GM10248 (cell line): ENCODE results near the gene DAP3.
A peak's percentile ranks its signal among the peaks of the same experiment; 100 is the strongest.
"Not testable (repeated sequence)": the region's sequence is repeated elsewhere in the genome, so short reads cannot be mapped to it uniquely, and the experiment has no call there.

ENCODE experiments used
- CTCF ChIA-PET: fragments of 300-600 bp; sonication (Branson Sonifier 250); formaldehyde crosslinking; extraction: SDS; loops from one replicate; lab custom pipeline; 2021; ENCODE audit warnings: antibody characterized with exemption; lab: Yijun Ruan, JAX
- POLR2A ChIA-PET: fragments of 350-650 bp; sonication (Branson Sonifier 250); formaldehyde crosslinking; extraction: SDS; loops from one replicate; lab custom pipeline; 2020; ENCODE audit warnings: antibody characterized with exemption; lab: Yijun Ruan, JAX
- DNase-seq: peaks from one replicate; pipeline ENCODE4 v3.0.0; 2012; ENCODE audit errors: extremely low spot score
- CTCF ChIP-seq: IDR thresholded peaks from 2 replicates; pipeline ENCODE4 v1.5.1; 2012; ENCODE audit warnings: mild to moderate bottlenecking, low read depth; ENCODE audit errors: extremely low read depth, missing control alignments, control extremely low read depth

Gene DAP3

DNA sequence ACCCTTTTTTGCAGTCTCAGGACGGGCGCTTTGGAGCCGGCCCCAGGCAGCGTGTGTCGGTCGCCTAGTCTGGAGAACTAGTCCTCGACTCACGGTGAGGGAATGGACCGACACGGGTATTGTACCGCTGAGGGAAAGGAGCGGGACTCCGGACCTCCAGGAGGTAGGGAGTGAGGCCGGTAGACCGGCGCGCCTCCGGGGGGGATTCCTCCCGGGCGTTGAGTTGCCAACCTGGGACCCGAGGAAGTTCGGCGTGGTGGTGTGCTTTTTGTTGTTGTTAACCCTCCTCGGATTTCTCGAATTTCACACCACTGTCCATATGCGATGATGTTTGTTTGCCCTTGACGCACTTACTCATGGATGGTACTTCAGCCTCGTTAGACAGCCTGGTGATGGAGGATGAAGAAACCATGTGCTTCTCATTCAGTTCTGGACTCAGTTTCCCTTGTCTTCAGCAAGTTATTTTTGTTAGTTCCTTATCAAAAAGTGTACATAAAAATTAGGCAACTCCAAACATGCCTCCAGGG lies at the start of gene DAP3:
DAP3 (plus strand) TSS at position 11 of the 527 bp plus-strand sequence. CDS start 20,689 bp downstream, outside the sequence.
- DNase-seq, result peak; percentile 90
- POLR2A ChIA-PET, result not testable (repeated sequence)
- CTCF ChIA-PET, result interaction anchor here (1.3 to 1.5 kb wide), 2 partner anchors 25 to 438 kb away, joined by 3 to 4 read pairs; no protein-coding TSS in a partner anchor

DNA sequence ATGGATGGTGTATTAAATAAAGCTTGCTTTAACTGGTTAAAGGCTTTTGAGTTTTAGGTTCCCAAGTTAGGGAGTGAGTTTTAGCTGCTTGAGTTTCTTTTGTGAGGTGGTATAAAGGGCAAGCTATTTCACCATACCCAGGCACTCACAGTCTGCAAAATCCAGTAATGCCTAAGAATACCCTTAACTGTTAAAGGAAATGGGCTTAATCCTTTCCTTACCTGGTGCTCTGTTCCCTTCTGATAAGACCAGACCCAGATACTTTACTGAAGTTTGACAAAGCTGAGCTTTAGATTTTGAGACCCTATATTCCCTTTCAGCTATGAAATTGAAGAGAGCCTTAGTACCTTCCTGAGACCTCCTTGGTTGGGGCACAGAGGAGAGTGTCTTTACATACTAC lies 48.5 kb upstream of the DAP3 start:
- TF ChIP-seq CTCF, result no peak
- CTCF ChIA-PET, result interaction anchor here (0.6 to 1.3 kb wide), 2 partner anchors 82 to 149 kb away, joined by 3 read pairs; no protein-coding TSS in a partner anchor
- POLR2A ChIA-PET, result no interaction called here
- DNase-seq, result no peak

- POLR2A ChIA-PET, DNase-seq, CTCF ChIA-PET: not testable (repeated sequence)
Observed at GRCh38 chr1:155642559-155643180, 46.2 kb upstream of the DAP3 start.

GRCh38 chr1:155643230-155643629 lies 45.7 kb upstream of the DAP3 start:
- DNase-seq, result no peak
- TF ChIP-seq CTCF, result no peak
- ChIA-PET POLR2A (no interaction called here), CTCF (no interaction called here)

- DNase-seq, result no peak
- TF ChIP-seq CTCF, result no peak
- ChIA-PET POLR2A (no interaction called here), CTCF (no interaction called here)
Observed at GRCh38 chr1:155645034-155645598, 43.8 kb upstream of the DAP3 start.

DNA sequence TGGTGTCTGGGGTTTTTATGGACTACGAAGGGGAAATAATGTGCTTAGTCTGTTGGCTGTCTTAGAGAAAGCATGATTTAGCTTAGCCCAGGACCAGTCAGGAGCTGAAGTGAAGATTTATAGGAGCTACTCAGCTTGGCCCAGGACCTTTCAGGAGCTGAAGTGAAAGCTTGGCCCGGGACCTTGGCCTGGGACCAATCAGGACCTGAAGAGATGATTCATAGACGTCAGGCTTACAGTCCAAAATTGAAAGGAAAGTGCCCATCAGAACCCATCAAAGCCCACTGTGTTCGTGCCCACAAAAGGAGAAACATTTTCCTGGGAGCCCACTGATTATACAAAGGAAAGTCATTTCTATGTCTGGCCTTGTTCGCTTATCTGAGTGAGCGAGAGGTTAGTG lies 43.2 kb upstream of the DAP3 start:
- no peak for TF ChIP-seq CTCF
- ChIA-PET CTCF (no interaction called here), POLR2A (interaction anchor here (0.6 kb wide), 1 partner anchor 241 kb away, joined by 4 read pairs; no protein-coding TSS in a partner anchor)
- DNase-seq, result no peak

GRCh38 chr1:155646307-155646706 lies 42.6 kb upstream of the DAP3 start:
- no peak for TF ChIP-seq CTCF
- ChIA-PET CTCF (interaction anchor here (1.1 to 1.6 kb wide), 2 partner anchors 27 to 396 kb away, joined by 3 read pairs; no protein-coding TSS in a partner anchor), POLR2A (no interaction called here)
- DNase-seq, result no peak
